Chondrocyte (in vitro differentiated cells): Measurements from ENCODE around the gene TTC9B. TPM values are rescaled to one million over a fixed set of nuclear protein-coding genes. Genes with fewer than 3 reads are reported as not detected.
A peak's percentile ranks its signal among the peaks of the same experiment; 100 is the strongest.

Experiments used
- DNase-seq: peaks from one replicate; pipeline ENCODE4 v3.0.0; 2021; ENCODE audit warnings: mixed read lengths, low spot score
- H3K27ac Mint-ChIP-seq: one replicate; pipeline ENCODE4 v1.8.0; 2021; ENCODE audit warnings: mild to moderate bottlenecking, moderate library complexity, mixed read lengths; ENCODE audit not compliant: unreplicated experiment
- H3K27me3 Mint-ChIP-seq: 2 replicates; pipeline ENCODE4 v1.8.0; 2021; ENCODE audit warnings: low read depth, mixed read lengths
- H3K36me3 Mint-ChIP-seq: 2 replicates; pipeline ENCODE4 v1.8.0; 2021; ENCODE audit warnings: low read depth, mixed read lengths
- H3K4me1 Mint-ChIP-seq: 2 replicates; pipeline ENCODE4 v1.8.0; 2021; ENCODE audit warnings: low read depth, mild to moderate bottlenecking, mixed read lengths
- H3K4me3 Mint-ChIP-seq: one replicate; pipeline ENCODE4 v1.8.0; 2021; ENCODE audit warnings: mild to moderate bottlenecking, moderate library complexity, mixed read lengths; ENCODE audit not compliant: unreplicated experiment
- H3K9me3 Mint-ChIP-seq: 2 replicates; pipeline ENCODE4 v1.8.0; 2021; ENCODE audit warnings: low read depth, mixed read lengths
- total RNA-seq: library from RNA; stranded (reverse); gene quantifications from 3 replicates; pipeline ENCODE4 v1.2.1, GENCODE V29; 2021
- TF ChIP-seq, protein P1 (sequence below): fragments of 200-600 bp; sonication (generic); IDR thresholded peaks from 2 replicates; pipeline ENCODE4 v1.5.0; 2021; ENCODE audit warnings: antibody characterized with exemption, mild to moderate bottlenecking, moderate library complexity

Gene TTC9B
- total RNA-seq, 1 donor from 2014 or later, result not detected

DNA sequence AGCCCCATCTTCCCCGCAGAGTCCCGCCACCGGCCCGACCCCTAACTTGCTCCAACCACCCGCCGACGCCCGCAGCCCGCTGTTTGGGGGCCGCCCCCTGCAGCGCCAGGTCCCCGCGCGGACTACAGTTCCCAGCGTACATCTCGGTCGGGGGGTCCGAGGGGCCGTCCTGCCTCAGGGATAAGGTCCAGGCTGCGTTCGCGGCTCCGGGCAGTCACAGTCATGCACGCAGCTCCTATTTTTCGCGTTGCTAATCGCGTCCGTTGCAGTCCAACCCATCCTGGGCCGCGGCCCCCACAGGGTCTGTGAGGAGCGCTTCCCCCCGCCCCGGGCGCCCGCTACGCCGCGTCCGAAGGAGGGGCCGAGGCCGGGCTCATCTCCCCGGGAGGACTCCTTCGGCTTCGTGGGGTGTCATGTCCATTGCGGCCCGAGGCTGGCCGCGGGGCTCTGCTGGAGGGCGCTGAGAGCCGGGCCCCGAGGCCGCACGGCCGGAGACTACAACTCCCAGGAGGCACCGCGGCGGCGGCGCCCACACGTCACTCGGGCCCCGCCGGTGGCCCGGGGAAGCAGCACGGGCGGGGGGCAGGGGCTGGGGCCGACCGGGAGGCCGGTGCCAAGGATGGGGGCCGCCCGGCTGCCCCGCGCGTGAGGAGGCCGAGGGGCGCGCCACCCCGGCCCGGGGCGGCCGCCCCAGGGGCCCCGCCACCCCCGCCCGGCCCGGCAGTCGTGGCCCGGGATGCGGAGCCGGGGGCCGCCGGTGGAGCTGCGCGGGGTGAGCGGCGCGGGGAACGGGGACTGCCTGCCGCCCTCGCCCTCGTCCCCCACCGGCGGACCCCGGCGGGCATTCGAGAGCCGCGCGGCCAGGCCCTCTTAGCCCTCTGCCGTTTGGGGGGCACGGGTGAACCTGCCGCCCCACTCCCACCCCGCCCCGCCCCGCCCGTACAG, 27.0 kb downstream of the TTC9B start, which contains the start of gene MAP3K10:
MAP3K10 (plus strand) TSS at position 536 of the 945 bp plus-strand sequence. CDS start 606 bp downstream, outside the sequence.
- no peaks in the 10 kb centered on the region for H3K27me3 Mint-ChIP-seq
- peak within 1 kb of the TSS; percentile 81 for H3K4me3 Mint-ChIP-seq
- TF ChIP-seq, protein P1, sequence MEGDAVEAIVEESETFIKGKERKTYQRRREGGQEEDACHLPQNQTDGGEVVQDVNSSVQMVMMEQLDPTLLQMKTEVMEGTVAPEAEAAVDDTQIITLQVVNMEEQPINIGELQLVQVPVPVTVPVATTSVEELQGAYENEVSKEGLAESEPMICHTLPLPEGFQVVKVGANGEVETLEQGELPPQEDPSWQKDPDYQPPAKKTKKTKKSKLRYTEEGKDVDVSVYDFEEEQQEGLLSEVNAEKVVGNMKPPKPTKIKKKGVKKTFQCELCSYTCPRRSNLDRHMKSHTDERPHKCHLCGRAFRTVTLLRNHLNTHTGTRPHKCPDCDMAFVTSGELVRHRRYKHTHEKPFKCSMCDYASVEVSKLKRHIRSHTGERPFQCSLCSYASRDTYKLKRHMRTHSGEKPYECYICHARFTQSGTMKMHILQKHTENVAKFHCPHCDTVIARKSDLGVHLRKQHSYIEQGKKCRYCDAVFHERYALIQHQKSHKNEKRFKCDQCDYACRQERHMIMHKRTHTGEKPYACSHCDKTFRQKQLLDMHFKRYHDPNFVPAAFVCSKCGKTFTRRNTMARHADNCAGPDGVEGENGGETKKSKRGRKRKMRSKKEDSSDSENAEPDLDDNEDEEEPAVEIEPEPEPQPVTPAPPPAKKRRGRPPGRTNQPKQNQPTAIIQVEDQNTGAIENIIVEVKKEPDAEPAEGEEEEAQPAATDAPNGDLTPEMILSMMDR, result no peak
- peaks cover 4% of the 10 kb centered on the region for H3K36me3 Mint-ChIP-seq
- peak within 1 kb of the TSS; percentile 74 for H3K27ac Mint-ChIP-seq
- H3K9me3 Mint-ChIP-seq, result no peaks in the 10 kb centered on the region
- peaks cover 24% of the 10 kb centered on the region for H3K4me1 Mint-ChIP-seq
- no peak for DNase-seq

DNA sequence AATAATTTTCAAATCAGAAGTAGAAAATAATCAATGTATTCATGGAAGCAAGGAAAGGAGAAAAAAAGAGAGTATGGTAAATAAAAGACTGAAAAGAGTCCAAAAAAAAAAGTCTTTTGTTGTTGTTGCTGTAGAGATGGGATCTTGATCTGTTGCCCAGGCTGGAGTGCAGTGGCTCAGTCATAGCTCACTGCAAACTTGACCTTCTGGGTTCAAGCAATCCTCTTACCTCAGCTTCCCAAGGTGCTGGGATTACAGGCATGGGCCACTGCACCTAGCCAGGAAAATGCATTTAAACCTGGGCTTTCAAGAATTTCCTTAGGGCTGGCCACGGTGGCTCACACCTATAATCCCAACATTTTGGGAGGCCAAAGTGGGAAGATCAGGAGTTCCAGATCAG, 33.9 kb downstream of the TTC9B start:
- no peaks in the 10 kb centered on the region for H3K9me3 Mint-ChIP-seq
- DNase-seq, result no peak
- no peaks in the 10 kb centered on the region for H3K4me1 Mint-ChIP-seq
- no peak overlapping the region for H3K4me3 Mint-ChIP-seq
- H3K27me3 Mint-ChIP-seq, result peaks cover 10% of the 10 kb centered on the region
- TF ChIP-seq, protein P1, result no peak
- no peak overlapping the region for H3K27ac Mint-ChIP-seq
- no peaks in the 10 kb centered on the region for H3K36me3 Mint-ChIP-seq

DNA sequence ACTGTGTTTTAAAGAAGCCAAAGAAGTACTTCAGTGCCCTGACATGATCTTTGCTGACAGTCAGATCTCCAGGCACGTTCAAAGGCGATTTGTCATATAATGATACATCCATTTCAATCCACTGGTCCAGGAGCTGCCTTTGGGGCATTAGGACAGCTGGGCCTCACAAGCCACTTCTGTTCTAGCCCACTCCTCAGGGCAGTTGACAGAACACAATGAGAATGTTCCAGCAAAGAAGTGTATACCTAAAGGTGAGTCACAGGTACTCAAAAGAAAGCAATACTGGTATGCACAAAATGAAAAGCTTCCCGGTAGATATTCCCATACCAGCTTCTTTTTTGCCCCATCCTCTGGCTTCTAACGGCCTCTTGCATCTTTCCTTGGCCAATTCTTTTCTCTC, 39.4 kb downstream of the TTC9B start:
- no peak for DNase-seq
- TF ChIP-seq, protein P1, result no peak
- peaks cover 14% of the 10 kb centered on the region for H3K27me3 Mint-ChIP-seq
- no peaks in the 10 kb centered on the region for H3K4me1 Mint-ChIP-seq
- H3K9me3 Mint-ChIP-seq, result peaks cover 6% of the 10 kb centered on the region
- no peak overlapping the region for H3K27ac Mint-ChIP-seq
- no peaks in the 10 kb centered on the region for H3K36me3 Mint-ChIP-seq
- H3K4me3 Mint-ChIP-seq, result no peak overlapping the region

DNA sequence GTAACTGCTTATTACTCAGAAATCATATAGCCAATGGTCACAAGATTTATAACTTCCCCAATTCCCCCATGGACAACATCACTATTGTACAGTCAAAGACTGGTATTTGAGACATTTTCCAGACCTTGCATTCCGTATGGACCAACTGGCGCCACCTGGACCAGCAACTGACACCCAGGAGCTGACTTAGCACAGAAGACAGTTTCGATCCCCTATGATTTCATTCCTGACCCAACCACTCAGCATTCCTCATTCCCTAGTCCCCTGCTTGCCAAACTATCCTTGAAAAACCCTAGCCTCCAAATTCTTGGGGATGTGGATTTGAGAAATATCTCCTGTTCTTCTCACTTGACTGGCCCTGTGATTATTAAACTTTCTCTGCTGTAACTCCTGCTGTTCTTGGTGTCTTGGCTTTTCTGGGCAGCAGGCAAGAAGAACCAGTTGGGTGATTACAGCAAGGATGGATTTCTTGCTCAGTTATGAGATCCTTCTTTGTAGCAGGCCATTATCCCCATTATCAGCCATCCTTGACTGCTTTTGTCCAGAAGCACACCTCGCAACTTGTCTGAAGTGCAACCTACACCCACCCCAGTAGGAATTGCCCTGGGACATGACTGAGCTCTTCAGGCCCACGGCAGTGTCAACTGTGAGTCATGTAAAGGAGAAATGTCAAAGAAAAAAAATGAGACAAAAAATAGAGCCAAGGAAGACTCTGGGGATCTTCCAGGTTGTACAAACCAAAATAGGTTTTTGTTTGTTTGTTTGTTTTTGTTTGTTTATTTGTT, 40.7 kb downstream of the TTC9B start:
- Mint-ChIP-seq H3K9me3 (peaks cover 6% of the 10 kb centered on the region), H3K4me1 (no peaks in the 10 kb centered on the region), H3K4me3 (no peak overlapping the region), H3K27ac (no peak overlapping the region), H3K27me3 (peaks cover 14% of the 10 kb centered on the region), H3K36me3 (no peaks in the 10 kb centered on the region)
- TF ChIP-seq, protein P1, result no peak
- DNase-seq, result no peak

DNA sequence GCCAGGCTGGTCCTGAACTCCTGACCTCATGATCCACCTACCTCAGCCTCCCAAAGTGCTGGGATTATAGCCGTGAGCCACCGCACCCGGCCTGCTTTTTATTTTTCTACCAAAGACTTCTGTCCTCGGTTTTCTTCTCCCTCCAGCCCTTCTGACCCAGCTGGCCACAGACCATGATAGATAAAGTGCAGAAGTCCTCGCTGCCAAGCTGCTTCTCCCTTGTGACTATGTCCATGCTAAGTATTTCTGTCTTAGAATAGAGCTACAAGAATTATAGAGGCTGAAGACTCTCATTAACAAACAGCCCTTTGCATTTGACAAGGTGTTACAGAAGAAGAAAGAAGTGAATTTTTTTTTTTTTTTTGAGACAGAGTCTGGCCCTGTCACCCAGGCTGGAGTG, 42.4 kb downstream of the TTC9B start:
- no peak overlapping the region for H3K4me3 Mint-ChIP-seq
- H3K27me3 Mint-ChIP-seq, result peaks cover 14% of the 10 kb centered on the region
- no peaks in the 10 kb centered on the region for H3K4me1 Mint-ChIP-seq
- no peak overlapping the region for H3K27ac Mint-ChIP-seq
- DNase-seq, result no peak
- TF ChIP-seq, protein P1, result no peak
- peaks cover 6% of the 10 kb centered on the region for H3K9me3 Mint-ChIP-seq
- H3K36me3 Mint-ChIP-seq, result no peaks in the 10 kb centered on the region
